ENCODE results near the gene SRC. TPM values are rescaled to one million over a fixed set of nuclear protein-coding genes. Genes with fewer than 3 reads are reported as not detected.

The SRC gene
- total and polyA plus RNA-seq, 2 of the 8 experiments (the other 6 are each of a cell fraction or from before 2014, with no cell fraction given), result 27.6 to 28.8 TPM

- TF ChIP-seq, protein P1, sequence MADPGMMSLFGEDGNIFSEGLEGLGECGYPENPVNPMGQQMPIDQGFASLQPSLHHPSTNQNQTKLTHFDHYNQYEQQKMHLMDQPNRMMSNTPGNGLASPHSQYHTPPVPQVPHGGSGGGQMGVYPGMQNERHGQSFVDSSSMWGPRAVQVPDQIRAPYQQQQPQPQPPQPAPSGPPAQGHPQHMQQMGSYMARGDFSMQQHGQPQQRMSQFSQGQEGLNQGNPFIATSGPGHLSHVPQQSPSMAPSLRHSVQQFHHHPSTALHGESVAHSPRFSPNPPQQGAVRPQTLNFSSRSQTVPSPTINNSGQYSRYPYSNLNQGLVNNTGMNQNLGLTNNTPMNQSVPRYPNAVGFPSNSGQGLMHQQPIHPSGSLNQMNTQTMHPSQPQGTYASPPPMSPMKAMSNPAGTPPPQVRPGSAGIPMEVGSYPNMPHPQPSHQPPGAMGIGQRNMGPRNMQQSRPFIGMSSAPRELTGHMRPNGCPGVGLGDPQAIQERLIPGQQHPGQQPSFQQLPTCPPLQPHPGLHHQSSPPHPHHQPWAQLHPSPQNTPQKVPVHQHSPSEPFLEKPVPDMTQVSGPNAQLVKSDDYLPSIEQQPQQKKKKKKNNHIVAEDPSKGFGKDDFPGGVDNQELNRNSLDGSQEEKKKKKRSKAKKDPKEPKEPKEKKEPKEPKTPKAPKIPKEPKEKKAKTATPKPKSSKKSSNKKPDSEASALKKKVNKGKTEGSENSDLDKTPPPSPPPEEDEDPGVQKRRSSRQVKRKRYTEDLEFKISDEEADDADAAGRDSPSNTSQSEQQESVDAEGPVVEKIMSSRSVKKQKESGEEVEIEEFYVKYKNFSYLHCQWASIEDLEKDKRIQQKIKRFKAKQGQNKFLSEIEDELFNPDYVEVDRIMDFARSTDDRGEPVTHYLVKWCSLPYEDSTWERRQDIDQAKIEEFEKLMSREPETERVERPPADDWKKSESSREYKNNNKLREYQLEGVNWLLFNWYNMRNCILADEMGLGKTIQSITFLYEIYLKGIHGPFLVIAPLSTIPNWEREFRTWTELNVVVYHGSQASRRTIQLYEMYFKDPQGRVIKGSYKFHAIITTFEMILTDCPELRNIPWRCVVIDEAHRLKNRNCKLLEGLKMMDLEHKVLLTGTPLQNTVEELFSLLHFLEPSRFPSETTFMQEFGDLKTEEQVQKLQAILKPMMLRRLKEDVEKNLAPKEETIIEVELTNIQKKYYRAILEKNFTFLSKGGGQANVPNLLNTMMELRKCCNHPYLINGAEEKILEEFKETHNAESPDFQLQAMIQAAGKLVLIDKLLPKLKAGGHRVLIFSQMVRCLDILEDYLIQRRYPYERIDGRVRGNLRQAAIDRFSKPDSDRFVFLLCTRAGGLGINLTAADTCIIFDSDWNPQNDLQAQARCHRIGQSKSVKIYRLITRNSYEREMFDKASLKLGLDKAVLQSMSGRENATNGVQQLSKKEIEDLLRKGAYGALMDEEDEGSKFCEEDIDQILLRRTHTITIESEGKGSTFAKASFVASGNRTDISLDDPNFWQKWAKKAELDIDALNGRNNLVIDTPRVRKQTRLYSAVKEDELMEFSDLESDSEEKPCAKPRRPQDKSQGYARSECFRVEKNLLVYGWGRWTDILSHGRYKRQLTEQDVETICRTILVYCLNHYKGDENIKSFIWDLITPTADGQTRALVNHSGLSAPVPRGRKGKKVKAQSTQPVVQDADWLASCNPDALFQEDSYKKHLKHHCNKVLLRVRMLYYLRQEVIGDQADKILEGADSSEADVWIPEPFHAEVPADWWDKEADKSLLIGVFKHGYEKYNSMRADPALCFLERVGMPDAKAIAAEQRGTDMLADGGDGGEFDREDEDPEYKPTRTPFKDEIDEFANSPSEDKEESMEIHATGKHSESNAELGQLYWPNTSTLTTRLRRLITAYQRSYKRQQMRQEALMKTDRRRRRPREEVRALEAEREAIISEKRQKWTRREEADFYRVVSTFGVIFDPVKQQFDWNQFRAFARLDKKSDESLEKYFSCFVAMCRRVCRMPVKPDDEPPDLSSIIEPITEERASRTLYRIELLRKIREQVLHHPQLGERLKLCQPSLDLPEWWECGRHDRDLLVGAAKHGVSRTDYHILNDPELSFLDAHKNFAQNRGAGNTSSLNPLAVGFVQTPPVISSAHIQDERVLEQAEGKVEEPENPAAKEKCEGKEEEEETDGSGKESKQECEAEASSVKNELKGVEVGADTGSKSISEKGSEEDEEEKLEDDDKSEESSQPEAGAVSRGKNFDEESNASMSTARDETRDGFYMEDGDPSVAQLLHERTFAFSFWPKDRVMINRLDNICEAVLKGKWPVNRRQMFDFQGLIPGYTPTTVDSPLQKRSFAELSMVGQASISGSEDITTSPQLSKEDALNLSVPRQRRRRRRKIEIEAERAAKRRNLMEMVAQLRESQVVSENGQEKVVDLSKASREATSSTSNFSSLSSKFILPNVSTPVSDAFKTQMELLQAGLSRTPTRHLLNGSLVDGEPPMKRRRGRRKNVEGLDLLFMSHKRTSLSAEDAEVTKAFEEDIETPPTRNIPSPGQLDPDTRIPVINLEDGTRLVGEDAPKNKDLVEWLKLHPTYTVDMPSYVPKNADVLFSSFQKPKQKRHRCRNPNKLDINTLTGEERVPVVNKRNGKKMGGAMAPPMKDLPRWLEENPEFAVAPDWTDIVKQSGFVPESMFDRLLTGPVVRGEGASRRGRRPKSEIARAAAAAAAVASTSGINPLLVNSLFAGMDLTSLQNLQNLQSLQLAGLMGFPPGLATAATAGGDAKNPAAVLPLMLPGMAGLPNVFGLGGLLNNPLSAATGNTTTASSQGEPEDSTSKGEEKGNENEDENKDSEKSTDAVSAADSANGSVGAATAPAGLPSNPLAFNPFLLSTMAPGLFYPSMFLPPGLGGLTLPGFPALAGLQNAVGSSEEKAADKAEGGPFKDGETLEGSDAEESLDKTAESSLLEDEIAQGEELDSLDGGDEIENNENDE (IDR thresholded peaks at IDR 0.05; ENCODE audit: insufficient replicate concordance, low read length), result no peak
These were observed 84.1 kb downstream of the SRC start (continued) for GRCh38 chr20:37430044-37430443.

All from H1 (cell line).